GM18499 (cell line): ENCODE measurements around the gene ZBTB16.

Experiments
- ATAC-seq: cut with Tn5 transposase; IDR thresholded peaks from one replicate; pipeline ENCODE4 v1.9.1; 2021; ENCODE audit warnings: moderate number of reproducible peaks; ENCODE audit not compliant: insufficient read depth, unreplicated experiment

Gene ZBTB16

GRCh38 chr11:114124601-114125144 is 65.2 kb downstream of the ZBTB16 start:
- ATAC-seq, result no peak

- ATAC-seq, result no peak
Measured at GRCh38 chr11:114125531-114125930, 66.0 kb downstream of the ZBTB16 start.

GRCh38 chr11:114125959-114126358 is 66.4 kb downstream of the ZBTB16 start:
- no peak for ATAC-seq

GRCh38 chr11:114128399-114128798 is 68.9 kb downstream of the ZBTB16 start:
- ATAC-seq, result no peak

GRCh38 chr11:114129142-114129541 is 69.6 kb downstream of the ZBTB16 start:
- ATAC-seq, result no peak

GRCh38 chr11:114129699-114130098 is 70.2 kb downstream of the ZBTB16 start:
- no peak for ATAC-seq

GRCh38 chr11:114130115-114130576 is 70.6 kb downstream of the ZBTB16 start:
- ATAC-seq, result no peak

- ATAC-seq, result no peak
Measured at GRCh38 chr11:114130629-114131277, 71.2 kb downstream of the ZBTB16 start.

- ATAC-seq, result no peak
Measured at GRCh38 chr11:114131461-114131864, 72.0 kb downstream of the ZBTB16 start.

- no peak for ATAC-seq
Measured at GRCh38 chr11:114132417-114132816, 72.9 kb downstream of the ZBTB16 start.

GRCh38 chr11:114132944-114133394 is 73.5 kb downstream of the ZBTB16 start:
- no peak for ATAC-seq

- no peak for ATAC-seq
Measured at GRCh38 chr11:114133548-114134329, 74.2 kb downstream of the ZBTB16 start.

GRCh38 chr11:114134870-114135269 is 75.4 kb downstream of the ZBTB16 start:
- ATAC-seq, result no peak

- no peak for ATAC-seq
Measured at GRCh38 chr11:114135737-114136151, 76.2 kb downstream of the ZBTB16 start.

- no peak for ATAC-seq
Measured at GRCh38 chr11:114136686-114137640, 77.5 kb downstream of the ZBTB16 start.

GRCh38 chr11:114137838-114138237 is 78.3 kb downstream of the ZBTB16 start:
- no peak for ATAC-seq

GRCh38 chr11:114138411-114138810 is 78.9 kb downstream of the ZBTB16 start:
- no peak for ATAC-seq

- ATAC-seq, result no peak
Measured at GRCh38 chr11:114140826-114141225, 81.3 kb downstream of the ZBTB16 start.

- ATAC-seq, result no peak
Measured at GRCh38 chr11:114141863-114142580, 82.5 kb downstream of the ZBTB16 start.

- ATAC-seq, result no peak
Measured at GRCh38 chr11:114142707-114143106, 83.2 kb downstream of the ZBTB16 start.
